Gastrocnemius medialis (tissue), 4 donors: ENCODE data around the gene SERPINB8. TPM values are rescaled to one million over a fixed set of nuclear protein-coding genes. Genes with fewer than 3 reads are reported as not detected.

ENCODE experiments used
- ATAC-seq, 2 donors: fragments of 150-250 bp; one replicate each; pipeline ENCODE4 v1.9.1; 2016
- DNase-seq, 2 donors: peaks; one replicate each; pipeline ENCODE4 v3.0.0-alpha.2; 2019
- H3K27ac ChIP-seq, 4 donors: fragments of 200-600 bp; sonication (generic); 1 replicate in 1 of 4; 2 replicates in 3 of 4; pipeline ENCODE4 v1.5.1; 2016 to 2018; ENCODE audit warnings: mild to moderate bottlenecking in 2 of 4, moderate library complexity in 1 of 4
- H3K27me3 ChIP-seq, 3 donors: fragments of 200-600 bp; sonication (generic) in 2 of 3; 1 replicate in 1 of 3; 2 replicates in 2 of 3; pipeline versions ENCODE4 v1.5.1 to v1.6.0; 2016 to 2019; ENCODE audit warnings: mild to moderate bottlenecking in 1 of 3, moderate library complexity in 1 of 3
- H3K36me3 ChIP-seq, 2 donors: fragments of 200-600 bp; sonication (generic) in 1 of 2; one replicate each; pipeline ENCODE4 v1.5.1; 2017 to 2018
- H3K4me1 ChIP-seq, 2 donors: fragments of 200-600 bp; sonication (generic) in 1 of 2; one replicate each; pipeline ENCODE4 v1.5.1; 2016 to 2017; ENCODE audit warnings: mild to moderate bottlenecking in 2 of 2
- H3K4me3 ChIP-seq, 4 donors: fragments of 200-600 bp; sonication (generic) in 3 of 4; 1 replicate in 1 of 4; 2 replicates in 3 of 4; pipeline ENCODE4 v1.5.1; 2016 to 2019; ENCODE audit warnings: mild to moderate bottlenecking in 2 of 4
- H3K9me3 ChIP-seq, 3 donors: fragments of 200-600 bp; sonication (generic) in 2 of 3; 1 replicate in 1 of 3; 2 replicates in 2 of 3; pipeline ENCODE4 v1.5.1; 2016 to 2019
- CTCF ChIP-seq, 5 experiments: fragments of 450-650 bp in 3 of 5; fragments of 200-600 bp in 2 of 5; sonication (generic) in 2 of 5; IDR thresholded peaks in 4 of 5; conservative IDR thresholded peaks in 1 of 5; 1 replicate in 4 of 5; 2 replicates in 1 of 5; pipeline ENCODE4 v1.5.1; 2016 to 2019; ENCODE audit warnings: antibody characterized with exemption in 5 of 5, mild to moderate bottlenecking in 3 of 5, moderate library complexity in 3 of 5
- POLR2A ChIP-seq, 2 donors: fragments of 450-650 bp; IDR thresholded peaks; one replicate each; pipeline ENCODE4 v1.6.1; 2017; ENCODE audit warnings: antibody characterized with exemption in 2 of 2, mild to moderate bottlenecking in 2 of 2, moderate library complexity in 2 of 2
- in situ Hi-C, 4 donors: fragments of 200-750 bp; cut with MboI; loops; one replicate each; pipeline versions ENCODE4 v1.15.0 to v1.8.0; 2017; ENCODE audit warnings: low sequenced_read_pairs in 4 of 4
- intact Hi-C: fragments of 100-400 bp; cut with DNase I; formaldehyde crosslinking; loops from one replicate; pipeline ENCODE4 v1.15.1; 2023; ENCODE audit warnings: low total_unique reads
- total RNA-seq, 4 donors: library from RNA; depleted of rRNA; stranded (reverse); fragments of >200 nt; gene quantifications; one replicate each; pipeline versions ENCODE4 v1.1.0 to v1.2.3, GENCODE V29; 2016

Gene SERPINB8
- total RNA-seq, 4 donors from 2014 or later, result 0.87 to 3.8 (median 1.6) TPM

- Histone ChIP-seq H3K4me3 (no peak overlapping the region), H3K27ac (no peak overlapping the region), H3K9me3 (no peaks in the 10 kb centered on the region), H3K36me3 (no peaks in the 10 kb centered on the region), H3K27me3 (no peaks in the 10 kb centered on the region), H3K4me1 (no peaks in the 10 kb centered on the region)
- intact Hi-C loops, result no loop called here
- in situ Hi-C loops, result no loop called here
- ATAC-seq, result no peak
- TF ChIP-seq POLR2A (IDR thresholded peaks at IDR 0.05) (no peak), CTCF (IDR thresholded peaks at IDR 0.05 in 4 of 5, conservative IDR thresholded peaks at IDR 0.05 in 1 of 5) (no peak)
- DNase-seq, result no peak
Measured at GRCh38 chr18:64027931-64028695, 58.2 kb downstream of the SERPINB8 start.

- H3K27me3 ChIP-seq, result no peaks in the 10 kb centered on the region
- H3K27ac ChIP-seq, result no peak overlapping the region
- in situ Hi-C loops (no loop called here), intact Hi-C loops (no loop called here)
- no peak overlapping the region for H3K4me3 ChIP-seq
- no peaks in the 10 kb centered on the region for H3K36me3 ChIP-seq
- no peaks in the 10 kb centered on the region for H3K4me1 ChIP-seq
- TF ChIP-seq CTCF (IDR thresholded peaks at IDR 0.05 in 4 of 5, conservative IDR thresholded peaks at IDR 0.05 in 1 of 5) (no peak), POLR2A (IDR thresholded peaks at IDR 0.05) (no peak)
- no peak for ATAC-seq
- H3K9me3 ChIP-seq, result no peaks in the 10 kb centered on the region
- DNase-seq, result no peak
Measured at GRCh38 chr18:64029096-64029495, 59.2 kb downstream of the SERPINB8 start.

GRCh38 chr18:64031411-64031810, 61.5 kb downstream of the SERPINB8 start:
- Histone ChIP-seq H3K9me3 (no peaks in the 10 kb centered on the region), H3K4me3 (no peak overlapping the region), H3K36me3 (no peaks in the 10 kb centered on the region), H3K27ac (no peak overlapping the region), H3K27me3 (no peaks in the 10 kb centered on the region), H3K4me1 (no peaks in the 10 kb centered on the region)
- no peak for DNase-seq
- TF ChIP-seq POLR2A (IDR thresholded peaks at IDR 0.05), result no peak
- TF ChIP-seq CTCF (IDR thresholded peaks at IDR 0.05 in 4 of 5, conservative IDR thresholded peaks at IDR 0.05 in 1 of 5), result no peak
- intact Hi-C loops, result no loop called here
- in situ Hi-C loops, result no loop called here
- ATAC-seq, result no peak

- TF ChIP-seq CTCF (IDR thresholded peaks at IDR 0.05 in 4 of 5, conservative IDR thresholded peaks at IDR 0.05 in 1 of 5), result no peak
- no peak for TF ChIP-seq POLR2A (IDR thresholded peaks at IDR 0.05)
- intact Hi-C loops, result no loop called here
- no peak overlapping the region for H3K27ac ChIP-seq
- H3K9me3 ChIP-seq, result no peaks in the 10 kb centered on the region
- no peaks in the 10 kb centered on the region for H3K4me1 ChIP-seq
- no peak for DNase-seq
- in situ Hi-C loops, result no loop called here
- no peak overlapping the region for H3K4me3 ChIP-seq
- no peaks in the 10 kb centered on the region for H3K36me3 ChIP-seq
- no peak for ATAC-seq
- no peaks in the 10 kb centered on the region for H3K27me3 ChIP-seq
Measured at GRCh38 chr18:64032312-64032711, 62.4 kb downstream of the SERPINB8 start.
